NCI-H2196 treated with DMSO at 0.1 percent for 48 hours (cell line): ENCODE measurements around the gene C2CD4B.

Experiments used
- DNase-seq: peaks from one replicate; lab custom pipeline; 2025; ENCODE audit not compliant: unreplicated experiment; lab: John Stamatoyannopoulos, UW

Gene C2CD4B, protein sequence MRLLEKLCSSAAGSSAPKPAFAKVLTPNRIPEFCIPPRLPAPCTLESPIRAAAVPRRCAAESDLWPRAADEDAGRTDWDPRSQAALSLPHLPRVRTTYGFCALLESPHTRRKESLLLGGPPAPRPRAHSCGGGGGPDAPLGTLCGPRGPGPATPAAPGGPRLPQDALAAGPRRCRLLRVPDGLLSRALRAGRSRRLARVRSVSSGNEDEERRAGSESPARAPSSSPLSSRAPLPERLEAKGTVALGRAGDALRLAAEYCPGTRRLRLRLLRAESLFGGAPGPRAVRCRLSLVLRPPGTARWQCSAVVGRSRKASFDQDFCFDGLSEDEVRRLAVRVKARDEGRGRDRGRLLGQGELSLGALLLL

GRCh38 chr15:62165104-62165792, at the start of gene C2CD4B:
Gene C2CD4B (minus strand): TSS chr15:62165285. CDS start chr15:62164984, 301 bp downstream.
- peak; percentile 66 for DNase-seq

- DNase-seq, result no peak
These were observed 47.7 kb upstream of the C2CD4B start for GRCh38 chr15:62212741-62213140.

DNA sequence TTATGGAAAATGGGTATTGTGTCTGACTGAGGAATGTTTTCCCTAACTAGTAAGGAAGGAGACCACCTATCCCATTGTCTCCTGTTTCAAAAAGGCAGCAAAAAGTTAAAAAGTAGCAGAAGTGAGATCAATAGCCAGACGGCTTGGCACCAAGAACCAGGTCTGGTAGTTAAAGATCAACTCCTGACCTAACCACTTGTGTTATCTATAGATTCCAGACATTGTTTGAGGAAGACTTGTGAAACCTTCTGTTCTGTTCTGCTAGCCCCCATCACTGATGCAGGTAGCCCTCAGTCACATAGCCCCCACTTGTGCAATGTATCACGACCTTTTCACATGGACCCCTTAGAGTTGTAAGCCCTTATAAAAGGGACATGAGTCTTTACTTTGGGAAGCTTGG, 46.3 kb upstream of the C2CD4B start:
- DNase-seq, result no peak

DNA sequence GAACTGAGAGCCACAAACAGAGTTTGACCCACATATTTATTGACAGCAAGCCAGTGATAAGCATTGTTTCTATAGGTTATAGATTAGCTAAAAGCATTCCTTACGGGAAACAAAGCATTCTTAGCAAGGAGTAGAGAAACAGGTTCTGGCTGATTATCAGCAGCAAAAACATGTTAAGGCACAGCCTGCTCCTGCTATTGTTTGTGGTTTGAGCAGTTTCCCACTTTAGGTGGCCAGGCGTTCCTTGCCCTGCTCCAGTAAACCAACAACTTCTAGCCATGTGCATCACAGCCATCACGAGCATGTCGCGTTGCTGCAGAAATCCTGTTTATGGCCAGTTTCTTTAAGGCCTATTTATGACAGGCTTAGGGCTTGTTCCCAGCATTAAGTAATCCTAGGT, 44.7 kb upstream of the C2CD4B start:
- DNase-seq, result no peak

- DNase-seq, result no peak
These were observed 44.2 kb upstream of the C2CD4B start for GRCh38 chr15:62209322-62209721.

DNA sequence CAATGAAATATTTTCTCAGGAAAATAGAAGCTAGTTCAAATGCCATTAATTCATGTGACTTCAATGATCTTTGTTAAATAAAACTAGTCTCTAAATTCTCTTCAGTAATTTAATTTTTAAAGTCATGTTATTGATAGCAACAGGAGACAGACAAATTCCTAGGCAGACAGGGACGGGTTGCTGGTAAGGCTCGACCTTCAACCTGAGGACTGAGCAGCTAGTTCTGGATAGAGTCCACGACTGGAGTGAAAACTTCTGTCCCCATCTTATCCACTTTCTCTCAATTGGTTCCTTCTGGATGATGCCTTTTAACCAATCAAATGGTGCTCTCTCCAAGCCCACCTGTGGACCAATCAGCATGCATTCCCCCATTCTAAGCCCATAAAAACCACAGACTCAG, 43.8 kb upstream of the C2CD4B start:
- no peak for DNase-seq

GRCh38 chr15:62208367-62208766, 43.3 kb upstream of the C2CD4B start:
- no peak for DNase-seq

GRCh38 chr15:62190675-62191074, 25.6 kb upstream of the C2CD4B start:
- DNase-seq, result no peak

- no peak for DNase-seq
These were observed 25.2 kb upstream of the C2CD4B start for GRCh38 chr15:62190274-62190673.

GRCh38 chr15:62188744-62189143, 23.7 kb upstream of the C2CD4B start:
- no peak for DNase-seq

DNA sequence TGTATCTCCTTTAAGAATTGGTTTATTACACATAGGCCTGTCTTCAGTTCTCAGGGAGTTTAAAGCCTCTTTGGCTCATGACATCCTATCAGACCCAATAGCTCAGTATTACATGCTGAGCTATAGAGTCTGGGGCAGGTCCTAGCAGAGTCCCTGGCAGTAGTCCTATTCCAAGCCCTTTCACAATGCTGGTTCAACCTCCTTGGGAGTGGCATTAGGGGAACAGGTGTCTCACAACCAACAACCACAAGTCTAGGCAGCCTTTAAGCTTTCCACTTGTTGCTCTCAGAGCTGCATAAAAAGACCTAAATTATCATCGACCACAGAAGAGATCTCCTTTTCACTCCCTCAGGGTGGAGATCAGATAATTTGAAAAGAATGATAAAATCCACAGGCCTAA, 22.8 kb upstream of the C2CD4B start:
- no peak for DNase-seq

- no peak for DNase-seq
These were observed 22.3 kb upstream of the C2CD4B start for GRCh38 chr15:62187425-62187824.

GRCh38 chr15:62186578-62186977, 21.5 kb upstream of the C2CD4B start:
- DNase-seq, result no peak

DNA sequence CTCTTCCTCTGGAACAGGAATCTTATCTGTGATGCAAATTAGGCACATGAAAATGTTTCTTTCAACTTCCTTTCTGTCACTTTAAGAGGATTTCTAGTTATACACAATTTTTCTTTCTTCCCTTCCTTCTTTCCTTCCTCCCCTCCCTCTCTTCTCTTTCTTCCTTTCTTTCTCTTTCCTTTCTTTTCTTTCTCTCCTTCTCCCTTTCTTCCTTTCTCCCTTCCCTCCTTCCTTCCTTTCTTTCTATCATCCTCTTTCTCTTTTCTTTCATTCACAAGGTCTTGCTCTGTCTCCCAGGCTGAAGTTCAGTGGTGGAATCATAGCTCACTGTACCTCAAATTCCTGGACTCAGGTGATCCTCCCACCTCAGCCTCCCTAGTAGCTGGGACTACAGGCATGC, 18.0 kb upstream of the C2CD4B start:
- DNase-seq, result no peak

DNA sequence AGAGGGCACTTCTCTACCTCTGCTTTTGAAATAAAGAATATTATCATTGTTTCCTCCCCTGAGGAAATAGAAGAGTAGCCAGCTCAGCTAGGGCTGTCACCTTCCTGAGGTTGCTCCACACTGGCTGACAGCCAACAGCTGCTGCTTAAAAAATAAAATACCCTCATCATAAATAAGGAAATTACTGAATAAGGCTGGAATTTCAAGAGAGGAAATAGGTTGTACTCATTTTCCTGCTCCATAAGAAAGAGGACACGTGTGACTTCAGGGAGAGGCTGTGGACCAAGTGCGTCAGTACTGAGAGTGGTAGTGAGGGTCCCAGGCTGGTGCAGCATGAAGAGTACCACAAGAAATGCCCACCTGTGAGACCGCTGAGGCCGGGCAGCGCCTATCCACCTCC, 8.1 kb upstream of the C2CD4B start:
- no peak for DNase-seq

DNA sequence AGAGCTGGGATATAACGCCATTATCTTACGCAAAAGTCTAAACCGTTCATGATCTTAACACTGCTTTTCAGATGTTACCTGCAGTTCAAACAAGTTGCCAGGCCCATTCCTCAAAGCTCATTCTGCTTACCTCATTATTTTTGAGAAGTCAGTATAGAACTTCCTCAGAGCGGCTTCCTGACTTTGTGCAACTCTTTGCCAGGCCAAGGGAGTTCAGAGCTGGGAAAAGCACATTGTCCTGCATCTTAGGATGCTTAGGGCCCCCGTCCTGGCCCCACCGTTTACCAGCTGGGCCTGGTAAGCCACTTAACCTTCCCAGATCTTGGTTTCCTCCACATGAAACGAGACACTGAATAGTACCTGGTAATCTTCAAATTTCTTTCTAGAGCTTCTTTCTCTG, 6.8 kb upstream of the C2CD4B start:
- DNase-seq, result no peak

- no peak for DNase-seq
These were observed 799 bp upstream of the C2CD4B start for GRCh38 chr15:62165793-62166375.

- DNase-seq, result no peak
These were observed 535 bp downstream of the C2CD4B start for GRCh38 chr15:62164396-62165103.

DNA sequence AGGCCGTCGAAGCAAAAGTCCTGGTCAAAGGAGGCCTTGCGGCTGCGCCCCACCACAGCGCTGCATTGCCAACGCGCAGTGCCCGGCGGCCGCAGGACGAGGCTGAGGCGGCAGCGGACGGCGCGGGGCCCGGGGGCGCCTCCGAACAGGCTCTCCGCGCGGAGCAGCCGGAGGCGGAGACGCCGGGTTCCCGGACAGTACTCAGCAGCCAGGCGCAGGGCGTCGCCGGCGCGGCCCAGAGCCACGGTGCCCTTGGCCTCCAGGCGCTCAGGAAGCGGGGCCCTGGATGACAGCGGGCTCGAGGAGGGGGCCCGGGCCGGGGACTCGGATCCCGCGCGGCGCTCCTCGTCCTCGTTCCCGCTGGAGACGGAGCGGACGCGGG, 1.1 kb downstream of the C2CD4B start:
- DNase-seq, result no peak

- DNase-seq, result no peak
These were observed 1.6 kb downstream of the C2CD4B start for GRCh38 chr15:62163397-62164013.

GRCh38 chr15:62153228-62153627, 11.9 kb downstream of the C2CD4B start:
- DNase-seq, result no peak
